Ishikawa (cell line): ENCODE measurements around the gene MYO15A.

Experiments used
- CEBPB ChIP-seq: IDR thresholded peaks from 2 replicates; pipeline ENCODE4 v1.6.1; 2012
- EGR1 ChIP-seq: IDR thresholded peaks from 2 replicates; pipeline ENCODE4 v1.6.1; 2012
- EP300 ChIP-seq: IDR thresholded peaks from 2 replicates; pipeline ENCODE4 v1.6.1; 2012; ENCODE audit warnings: borderline replicate concordance
- FOXM1 ChIP-seq: IDR thresholded peaks from 2 replicates; pipeline ENCODE4 v1.6.1; 2012; ENCODE audit warnings: low read depth, borderline replicate concordance
- MAX ChIP-seq: IDR thresholded peaks from 2 replicates; pipeline ENCODE4 v1.6.1; 2012
- RAD21 ChIP-seq: IDR thresholded peaks from 2 replicates; pipeline ENCODE4 v1.6.1; 2012; ENCODE audit warnings: low read depth
- REST ChIP-seq: IDR thresholded peaks from 2 replicates; pipeline ENCODE4 v1.6.1; 2012; ENCODE audit warnings: low read depth, mild to moderate bottlenecking
- TAF1 ChIP-seq: IDR thresholded peaks from 2 replicates; pipeline ENCODE4 v1.6.1; 2012; ENCODE audit warnings: low read depth, mild to moderate bottlenecking
- TCF12 ChIP-seq: IDR thresholded peaks from 2 replicates; pipeline ENCODE4 v1.6.1; 2012; ENCODE audit warnings: low read depth
- TEAD4 ChIP-seq: IDR thresholded peaks from 2 replicates; pipeline ENCODE4 v1.6.1; 2012
- USF1 ChIP-seq: IDR thresholded peaks from 2 replicates; pipeline ENCODE4 v1.6.1; 2012
- YY1 ChIP-seq: IDR thresholded peaks from 2 replicates; pipeline ENCODE4 v1.6.1; 2012; ENCODE audit warnings: low read depth

- no peak for TF ChIP-seq RAD21
- no peak for TF ChIP-seq EGR1
- no peak for TF ChIP-seq MAX
- no peak for TF ChIP-seq EP300
- TF ChIP-seq TCF12, result no peak
- no peak for TF ChIP-seq TAF1
- TF ChIP-seq TEAD4, result no peak
- TF ChIP-seq CEBPB, result no peak
- no peak for TF ChIP-seq YY1
- TF ChIP-seq USF1, result no peak
- no peak for TF ChIP-seq FOXM1
- TF ChIP-seq REST, result no peak
Observed at GRCh38 chr17:18187821-18188761, 79.5 kb downstream of the MYO15A start.
